Astrocyte of the spinal cord (primary cell): ENCODE results near the gene SH2D4B.

Experiments
- DNase-seq: peaks from one replicate; pipeline ENCODE4 v3.0.0; 2011; ENCODE audit warnings: low read depth, low spot score
- H3K4me3 ChIP-seq: 2 replicates; pipeline ENCODE4 v1.5.1; 2011; ENCODE audit warnings: low read depth, mild to moderate bottlenecking, low read length, moderate library complexity
- in situ Hi-C: cut with HindIII; loops from 2 replicates; pipeline ENCODE4 v1.10.0; 2017; ENCODE audit warnings: low sequenced_read_pairs
- TF ChIP-seq, protein P1 (sequence below): IDR thresholded peaks from 2 replicates; pipeline ENCODE4 v1.5.1; 2012; ENCODE audit warnings: low read depth, mild to moderate bottlenecking, low read length, inconsistent platforms

Gene SH2D4B

DNA sequence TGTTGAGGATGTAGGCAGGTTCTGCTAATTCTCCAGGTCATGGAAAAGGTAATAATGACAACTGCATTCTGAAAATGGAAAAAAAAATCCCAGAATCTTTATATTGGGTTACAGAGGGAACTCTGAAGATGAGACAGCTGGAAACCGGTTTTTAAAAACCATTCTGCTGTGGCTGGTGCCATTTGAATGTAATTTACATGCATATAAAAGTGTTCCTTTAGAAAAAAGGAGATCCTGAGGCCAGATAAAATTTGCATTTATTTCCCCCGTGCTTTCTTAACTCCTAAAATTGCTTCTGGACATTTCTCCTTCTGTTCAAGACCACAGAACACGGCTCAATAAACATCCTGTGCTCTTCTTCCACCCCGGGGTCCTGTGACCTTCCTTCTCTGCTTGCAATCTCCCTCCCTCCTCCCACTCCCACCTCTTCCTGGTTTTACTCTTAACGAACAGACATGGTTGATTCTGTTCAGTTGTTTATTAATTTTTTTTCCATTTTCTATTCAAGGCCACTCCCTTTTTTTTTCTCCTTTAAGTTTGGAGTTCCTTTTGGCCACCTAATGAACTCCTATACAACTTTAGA, 41.6 kb downstream of the SH2D4B start:
- in situ Hi-C loops: no loop called here
- DNase-seq: no peak
- H3K4me3 ChIP-seq: no peak overlapping the region
- TF ChIP-seq, protein P1, sequence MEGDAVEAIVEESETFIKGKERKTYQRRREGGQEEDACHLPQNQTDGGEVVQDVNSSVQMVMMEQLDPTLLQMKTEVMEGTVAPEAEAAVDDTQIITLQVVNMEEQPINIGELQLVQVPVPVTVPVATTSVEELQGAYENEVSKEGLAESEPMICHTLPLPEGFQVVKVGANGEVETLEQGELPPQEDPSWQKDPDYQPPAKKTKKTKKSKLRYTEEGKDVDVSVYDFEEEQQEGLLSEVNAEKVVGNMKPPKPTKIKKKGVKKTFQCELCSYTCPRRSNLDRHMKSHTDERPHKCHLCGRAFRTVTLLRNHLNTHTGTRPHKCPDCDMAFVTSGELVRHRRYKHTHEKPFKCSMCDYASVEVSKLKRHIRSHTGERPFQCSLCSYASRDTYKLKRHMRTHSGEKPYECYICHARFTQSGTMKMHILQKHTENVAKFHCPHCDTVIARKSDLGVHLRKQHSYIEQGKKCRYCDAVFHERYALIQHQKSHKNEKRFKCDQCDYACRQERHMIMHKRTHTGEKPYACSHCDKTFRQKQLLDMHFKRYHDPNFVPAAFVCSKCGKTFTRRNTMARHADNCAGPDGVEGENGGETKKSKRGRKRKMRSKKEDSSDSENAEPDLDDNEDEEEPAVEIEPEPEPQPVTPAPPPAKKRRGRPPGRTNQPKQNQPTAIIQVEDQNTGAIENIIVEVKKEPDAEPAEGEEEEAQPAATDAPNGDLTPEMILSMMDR: no peak

DNA sequence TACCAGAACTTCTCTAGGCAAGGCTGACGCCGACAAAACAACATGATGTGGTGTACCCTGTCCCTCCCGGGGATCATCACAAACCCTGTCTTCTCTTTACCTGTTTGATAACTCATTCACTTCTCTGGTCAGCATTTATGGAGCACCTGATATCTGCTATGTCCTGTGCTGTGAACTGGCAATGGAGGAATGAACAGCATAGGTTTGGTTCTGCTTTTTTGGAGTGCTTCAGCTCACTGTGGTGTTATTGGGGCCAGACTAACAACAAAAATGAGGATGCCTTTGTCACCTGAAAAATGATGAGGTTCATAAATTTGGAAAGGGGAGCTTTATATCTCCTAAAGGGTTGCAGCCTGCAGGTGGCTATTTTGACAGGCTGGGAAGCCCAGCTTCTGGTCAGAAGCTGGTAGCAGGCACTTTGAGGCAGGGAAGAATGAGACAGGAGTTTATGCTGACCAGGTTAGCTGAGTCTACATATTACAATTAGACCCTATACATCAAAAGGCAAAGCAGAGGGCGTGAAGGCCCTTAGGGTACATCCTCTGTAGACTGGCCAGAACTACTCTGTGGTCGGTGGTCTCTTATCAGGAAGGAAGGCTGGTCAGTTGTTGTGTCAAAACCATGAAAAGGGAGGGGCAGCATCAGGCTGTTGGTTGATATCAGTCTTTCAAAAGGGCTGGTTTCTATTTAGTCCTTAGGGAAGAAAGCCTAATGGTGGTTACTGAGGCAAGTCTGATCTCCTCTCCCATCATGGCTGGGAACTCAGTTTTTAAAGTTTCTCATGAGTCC, 42.3 kb downstream of the SH2D4B start:
- in situ Hi-C loops: no loop called here
- TF ChIP-seq, protein P1: no peak
- no peak overlapping the region for H3K4me3 ChIP-seq
- DNase-seq: no peak

DNA sequence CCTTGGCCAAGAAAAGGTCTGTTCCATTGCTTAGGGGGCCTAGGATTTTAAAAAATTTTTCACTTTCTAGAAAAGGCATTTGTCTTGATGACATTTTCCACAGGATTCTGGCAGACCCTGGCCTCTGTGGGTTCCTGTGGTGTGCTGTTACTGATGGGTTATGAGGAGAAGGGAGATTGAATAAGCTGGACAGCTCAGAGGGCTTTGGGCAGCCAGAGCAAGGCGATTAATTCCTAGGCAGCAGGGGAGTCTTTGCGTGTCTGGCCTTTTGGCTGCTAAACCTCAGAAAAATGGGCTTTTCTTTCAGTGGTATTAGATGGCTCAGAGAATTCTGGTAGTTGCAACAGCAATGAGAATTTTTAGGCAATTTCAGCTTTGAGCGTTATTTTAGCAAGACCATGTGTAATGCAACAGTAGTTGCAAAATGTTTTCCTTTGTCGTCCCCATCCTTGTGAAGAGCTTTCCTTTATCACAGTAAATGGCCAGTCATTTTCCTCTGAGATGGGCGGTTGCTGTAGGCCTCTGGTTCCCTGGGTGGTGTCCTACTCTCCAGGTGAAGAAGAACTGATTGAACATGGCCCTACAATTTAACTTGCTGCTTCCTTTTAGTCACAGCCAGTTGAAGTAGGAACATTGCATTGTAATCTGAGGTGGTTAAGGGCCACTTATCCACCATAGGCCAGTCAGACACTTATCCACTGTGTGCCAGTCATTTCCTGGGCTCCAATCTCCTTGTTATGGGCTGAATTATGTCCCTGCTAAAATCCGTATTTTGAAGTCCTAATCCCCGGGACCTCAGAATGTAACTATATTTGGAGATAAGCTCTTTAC, 43.2 kb downstream of the SH2D4B start:
- in situ Hi-C loops: no loop called here
- TF ChIP-seq, protein P1: no peak
- DNase-seq: no peak
- no peak overlapping the region for H3K4me3 ChIP-seq

DNA sequence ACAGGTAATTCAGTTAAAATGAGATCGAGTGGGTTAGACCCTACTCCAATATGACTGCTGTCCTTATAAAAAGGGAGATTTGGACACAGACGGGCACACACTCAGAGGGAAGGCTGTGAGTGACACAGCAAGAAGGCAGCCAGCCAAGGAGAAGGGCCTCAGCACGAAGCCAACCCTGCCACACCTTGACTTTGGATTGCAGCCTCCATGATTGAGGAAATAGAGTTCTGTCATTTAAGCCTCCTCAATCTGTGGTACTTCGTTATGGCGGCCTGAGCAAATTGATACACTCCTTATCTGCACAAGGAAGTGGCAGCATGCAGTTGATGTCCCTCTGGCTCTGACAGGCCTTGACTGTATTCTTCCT, 43.8 kb downstream of the SH2D4B start:
- TF ChIP-seq, protein P1: no peak
- H3K4me3 ChIP-seq: no peak overlapping the region
- in situ Hi-C loops: no loop called here
- no peak for DNase-seq

DNA sequence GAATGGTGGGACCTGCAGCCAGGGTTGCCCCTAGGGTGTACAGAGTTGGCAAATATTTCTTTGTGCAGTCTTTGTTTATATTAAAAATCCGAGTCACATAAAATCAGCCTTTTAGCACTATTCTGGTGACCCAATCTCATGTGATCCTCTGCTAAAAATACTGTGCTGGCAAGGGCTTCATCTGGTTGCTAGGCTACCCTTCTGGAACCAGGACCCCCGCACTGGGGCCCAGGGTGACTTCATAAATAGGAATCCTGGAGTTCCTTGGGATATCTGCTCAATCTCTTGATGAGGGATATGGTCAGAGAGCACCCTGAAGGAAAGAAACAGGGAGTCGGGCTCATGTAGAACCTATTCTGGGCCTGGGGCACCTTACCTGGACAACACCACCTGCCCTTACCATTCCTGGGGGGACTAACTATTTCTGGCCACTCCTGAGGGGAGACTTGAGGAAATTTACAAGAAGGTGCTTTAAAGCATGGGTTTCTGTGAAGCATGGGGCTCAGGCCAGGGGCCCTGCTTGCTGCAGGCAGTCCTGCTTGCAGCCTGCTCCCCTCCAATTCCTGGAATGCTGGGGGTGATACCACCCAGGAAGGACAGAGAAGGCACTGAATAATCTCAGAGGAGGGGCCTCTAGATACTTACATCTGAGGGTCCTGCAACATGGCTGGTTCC, 44.7 kb downstream of the SH2D4B start:
- DNase-seq: no peak
- H3K4me3 ChIP-seq: no peak overlapping the region
- in situ Hi-C loops: no loop called here
- TF ChIP-seq, protein P1: no peak

DNA sequence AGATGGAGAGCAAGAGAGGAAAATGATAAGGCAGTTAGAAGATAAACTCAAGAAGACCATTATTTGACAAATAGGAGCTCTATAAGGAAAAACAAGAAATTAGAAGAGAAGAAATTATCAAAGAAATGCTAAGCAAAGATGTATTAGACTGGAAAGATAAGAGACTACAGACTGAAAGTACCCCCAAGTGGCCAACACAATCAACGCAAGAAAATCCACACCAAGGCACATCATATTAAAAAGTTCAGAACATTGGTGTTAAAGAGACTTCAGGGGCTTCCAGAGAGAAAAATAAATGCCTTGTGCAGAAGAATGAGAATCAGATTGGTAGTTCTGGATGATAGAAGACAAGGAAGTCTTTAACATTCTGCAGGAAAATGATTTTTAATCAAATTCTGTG, 46.0 kb downstream of the SH2D4B start:
- in situ Hi-C loops: no loop called here
- no peak for DNase-seq
- H3K4me3 ChIP-seq: no peak overlapping the region
- TF ChIP-seq, protein P1: no peak
